Osteoblast (primary cell): ENCODE results near the gene POC1B. TPM values are rescaled to one million over a fixed set of nuclear protein-coding genes. Genes with fewer than 3 reads are reported as not detected.

Source experiments
- DNase-seq: peaks from one replicate; pipeline ENCODE4 v3.0.0; 2011; ENCODE audit warnings: low spot score, mixed read lengths; ENCODE audit not compliant: insufficient read length; ENCODE audit errors: missing footprints
- H2AFZ ChIP-seq: 2 replicates; pipeline ENCODE4 v1.6.0; 2011; ENCODE audit warnings: mild to moderate bottlenecking, low read length
- H3K27ac ChIP-seq: 2 replicates; pipeline ENCODE4 v1.5.1; 2011; ENCODE audit warnings: mild to moderate bottlenecking, low read depth, low read length, moderate library complexity
- H3K27me3 ChIP-seq: 2 replicates; pipeline ENCODE4 v1.6.0; 2012; ENCODE audit warnings: mild to moderate bottlenecking, control low read depth, inconsistent platforms, low read length, moderate library complexity; ENCODE audit not compliant: insufficient read depth
- H3K36me3 ChIP-seq: 2 replicates; pipeline ENCODE4 v1.5.1; 2011; ENCODE audit warnings: mild to moderate bottlenecking, low read length, control low read depth, moderate library complexity; ENCODE audit not compliant: insufficient read depth
- H3K4me1 ChIP-seq: 2 replicates; pipeline ENCODE4 v1.5.1; 2011; ENCODE audit warnings: mild to moderate bottlenecking, low read length, control low read depth, moderate library complexity; ENCODE audit not compliant: insufficient read depth
- H3K4me2 ChIP-seq: 2 replicates; pipeline ENCODE4 v1.6.0; 2011; ENCODE audit warnings: mild to moderate bottlenecking, low read length; ENCODE audit not compliant: insufficient read depth
- H3K4me3 ChIP-seq: fragments of 200-600 bp; sonication (generic); 3 replicates; pipeline ENCODE4 v1.5.1; 2012; ENCODE audit warnings: mild to moderate bottlenecking, low read length, inconsistent platforms; ENCODE audit not compliant: insufficient read depth
- H3K79me2 ChIP-seq: 2 replicates; pipeline ENCODE4 v1.6.0; 2012; ENCODE audit warnings: mild to moderate bottlenecking, low read length, control low read depth, inconsistent platforms; ENCODE audit not compliant: insufficient read depth
- H3K9me3 ChIP-seq: 2 replicates; pipeline ENCODE4 v1.5.1; 2011; ENCODE audit warnings: low read depth, low read length, control low read depth
- H4K20me1 ChIP-seq: 2 replicates; pipeline ENCODE4 v1.6.0; 2012; ENCODE audit warnings: mild to moderate bottlenecking, low read length, control low read depth; ENCODE audit not compliant: insufficient read depth
- total RNA-seq: library from RNA; depleted of rRNA; stranded (reverse); fragments of >200 nt; gene quantifications from 2 replicates; pipeline ENCODE4 v1.2.3, GENCODE V29; 2012
- TF ChIP-seq, protein P1 (sequence below): IDR thresholded peaks from 2 replicates; pipeline ENCODE4 v1.5.1; 2011; ENCODE audit warnings: mild to moderate bottlenecking, low read depth, low read length, moderate library complexity; ENCODE audit errors: extremely low read depth

Gene POC1B
- total RNA-seq, 1 donor, result 10.9 TPM

DNA sequence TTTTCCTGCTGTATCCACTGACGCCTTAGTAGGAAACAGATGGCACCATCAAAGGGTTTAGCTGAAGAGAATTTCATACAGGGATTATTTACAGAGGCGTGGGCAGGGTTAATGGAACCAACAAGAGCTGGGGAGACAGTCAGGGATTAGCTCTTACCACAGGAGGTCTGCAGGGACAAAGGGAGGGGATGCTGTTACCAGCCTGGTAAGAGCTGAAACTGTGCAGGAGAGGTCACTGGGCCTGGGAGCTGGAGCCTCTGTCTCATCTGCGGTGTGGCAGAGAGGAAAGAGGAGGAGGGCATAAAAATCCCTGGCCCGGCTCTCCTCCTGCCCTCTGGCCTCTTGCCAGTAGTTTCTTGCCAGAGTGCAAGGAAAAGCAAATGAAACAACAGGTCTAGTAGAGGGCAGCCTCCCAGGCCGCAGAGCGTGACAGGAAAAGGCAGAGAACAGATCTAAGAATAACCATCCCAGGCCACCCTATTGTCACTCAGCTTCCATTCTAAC is 18.9 kb upstream of the POC1B start:
- Histone ChIP-seq H3K36me3 (no peaks in the 10 kb centered on the region), H3K4me1 (peaks cover 23% of the 10 kb centered on the region), H2AFZ (no peak overlapping the region), H3K4me2 (peak overlapping the region; percentile 37), H3K79me2 (no peaks in the 10 kb centered on the region), H4K20me1 (no peaks in the 10 kb centered on the region), H3K9me3 (no peaks in the 10 kb centered on the region), H3K27ac (peak overlapping the region; percentile 2), H3K27me3 (no peaks in the 10 kb centered on the region), H3K4me3 (no peak overlapping the region)
- TF ChIP-seq, protein P1, sequence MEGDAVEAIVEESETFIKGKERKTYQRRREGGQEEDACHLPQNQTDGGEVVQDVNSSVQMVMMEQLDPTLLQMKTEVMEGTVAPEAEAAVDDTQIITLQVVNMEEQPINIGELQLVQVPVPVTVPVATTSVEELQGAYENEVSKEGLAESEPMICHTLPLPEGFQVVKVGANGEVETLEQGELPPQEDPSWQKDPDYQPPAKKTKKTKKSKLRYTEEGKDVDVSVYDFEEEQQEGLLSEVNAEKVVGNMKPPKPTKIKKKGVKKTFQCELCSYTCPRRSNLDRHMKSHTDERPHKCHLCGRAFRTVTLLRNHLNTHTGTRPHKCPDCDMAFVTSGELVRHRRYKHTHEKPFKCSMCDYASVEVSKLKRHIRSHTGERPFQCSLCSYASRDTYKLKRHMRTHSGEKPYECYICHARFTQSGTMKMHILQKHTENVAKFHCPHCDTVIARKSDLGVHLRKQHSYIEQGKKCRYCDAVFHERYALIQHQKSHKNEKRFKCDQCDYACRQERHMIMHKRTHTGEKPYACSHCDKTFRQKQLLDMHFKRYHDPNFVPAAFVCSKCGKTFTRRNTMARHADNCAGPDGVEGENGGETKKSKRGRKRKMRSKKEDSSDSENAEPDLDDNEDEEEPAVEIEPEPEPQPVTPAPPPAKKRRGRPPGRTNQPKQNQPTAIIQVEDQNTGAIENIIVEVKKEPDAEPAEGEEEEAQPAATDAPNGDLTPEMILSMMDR, result no peak
- peak; percentile 37 for DNase-seq

GRCh38 chr12:89544022-89544421 is 18.2 kb upstream of the POC1B start:
- TF ChIP-seq, protein P1, result no peak
- H3K79me2 ChIP-seq, result no peaks in the 10 kb centered on the region
- DNase-seq, result no peak
- H2AFZ ChIP-seq, result no peak overlapping the region
- H3K4me2 ChIP-seq, result no peak overlapping the region
- no peaks in the 10 kb centered on the region for H3K9me3 ChIP-seq
- H3K4me1 ChIP-seq, result peaks cover 23% of the 10 kb centered on the region
- peak overlapping the region; percentile 2 for H3K27ac ChIP-seq
- H3K36me3 ChIP-seq, result no peaks in the 10 kb centered on the region
- no peaks in the 10 kb centered on the region for H4K20me1 ChIP-seq
- no peaks in the 10 kb centered on the region for H3K27me3 ChIP-seq
- H3K4me3 ChIP-seq, result no peak overlapping the region

DNA sequence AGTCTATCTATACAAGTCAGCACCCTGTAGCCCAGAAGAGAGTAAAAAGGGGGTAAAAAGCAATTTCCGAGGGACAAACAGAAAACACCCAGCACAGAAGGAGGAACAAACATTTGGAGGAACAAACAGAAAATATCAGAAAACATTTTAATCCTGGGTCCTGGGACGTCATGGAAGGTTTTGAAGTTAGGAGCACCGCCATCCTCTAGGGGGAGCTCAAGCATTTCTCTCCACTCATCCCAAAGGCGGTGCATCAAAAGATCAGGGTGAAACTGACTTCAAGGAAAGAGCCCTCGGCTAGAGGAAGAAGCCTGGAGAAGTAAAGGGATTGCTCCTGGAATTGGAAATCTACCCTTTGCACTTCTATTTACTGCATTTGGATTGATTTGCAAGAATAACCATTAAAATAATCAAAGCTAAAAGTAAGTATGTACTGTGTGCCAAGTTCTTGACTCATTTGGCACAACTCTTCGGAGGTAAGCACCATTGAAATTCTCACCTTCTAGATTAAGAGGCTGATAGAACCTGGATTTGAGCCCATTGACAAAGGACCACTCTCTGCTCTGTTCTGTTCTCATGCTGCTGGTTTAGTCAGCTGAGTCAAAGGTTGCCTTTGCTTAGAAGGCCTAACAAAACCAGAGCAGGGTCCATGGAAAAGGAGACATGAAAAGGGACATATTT is 17.2 kb upstream of the POC1B start:
- Histone ChIP-seq H3K4me2 (peak overlapping the region; percentile 28), H2AFZ (no peak overlapping the region), H3K79me2 (no peaks in the 10 kb centered on the region), H3K27ac (no peak overlapping the region), H3K4me3 (no peak overlapping the region), H3K4me1 (peaks cover 23% of the 10 kb centered on the region), H3K36me3 (no peaks in the 10 kb centered on the region), H4K20me1 (no peaks in the 10 kb centered on the region), H3K27me3 (no peaks in the 10 kb centered on the region), H3K9me3 (no peaks in the 10 kb centered on the region)
- peak; percentile 68 for DNase-seq
- TF ChIP-seq, protein P1, result peak; percentile 93

GRCh38 chr12:89542236-89542635 is 16.4 kb upstream of the POC1B start:
- no peak for DNase-seq
- H2AFZ ChIP-seq, result no peak overlapping the region
- no peaks in the 10 kb centered on the region for H3K79me2 ChIP-seq
- no peaks in the 10 kb centered on the region for H3K36me3 ChIP-seq
- no peak overlapping the region for H3K4me2 ChIP-seq
- no peak overlapping the region for H3K27ac ChIP-seq
- no peaks in the 10 kb centered on the region for H4K20me1 ChIP-seq
- TF ChIP-seq, protein P1, result no peak
- H3K4me3 ChIP-seq, result no peak overlapping the region
- H3K4me1 ChIP-seq, result peaks cover 22% of the 10 kb centered on the region
- H3K9me3 ChIP-seq, result no peaks in the 10 kb centered on the region
- H3K27me3 ChIP-seq, result no peaks in the 10 kb centered on the region
